Kidney glomerular epithelial cell (primary cell): ENCODE data around the gene KRTAP10-6.
"Not testable (repeated sequence)": the region's sequence is repeated elsewhere in the genome, so short reads cannot be mapped to it uniquely, and the experiment has no call there.

ENCODE experiments used
- DNase-seq: peaks from one replicate; lab custom pipeline; 2025; lab: John Stamatoyannopoulos, UW

The KRTAP10-6 gene

DNA sequence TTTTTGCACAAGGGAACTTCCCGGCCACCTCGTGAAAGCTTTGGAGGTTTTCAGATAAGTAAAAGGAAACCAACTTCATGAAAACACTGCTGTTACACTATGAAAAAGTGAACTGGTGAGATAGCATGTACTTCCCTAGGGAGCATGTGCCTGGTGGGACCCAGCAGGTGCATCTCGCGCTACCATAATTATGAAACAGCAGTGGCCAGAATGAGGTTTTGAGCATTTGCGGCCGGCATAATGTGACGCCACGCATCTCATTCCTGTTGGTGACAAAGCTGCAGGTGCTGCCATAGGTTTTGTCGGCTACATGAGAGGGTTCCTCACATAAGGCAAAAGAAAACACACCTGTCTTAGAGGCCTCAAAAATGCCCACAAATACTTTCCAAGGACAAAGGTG is 35.4 kb downstream of the KRTAP10-6 start:
- DNase-seq, result no peak

DNA sequence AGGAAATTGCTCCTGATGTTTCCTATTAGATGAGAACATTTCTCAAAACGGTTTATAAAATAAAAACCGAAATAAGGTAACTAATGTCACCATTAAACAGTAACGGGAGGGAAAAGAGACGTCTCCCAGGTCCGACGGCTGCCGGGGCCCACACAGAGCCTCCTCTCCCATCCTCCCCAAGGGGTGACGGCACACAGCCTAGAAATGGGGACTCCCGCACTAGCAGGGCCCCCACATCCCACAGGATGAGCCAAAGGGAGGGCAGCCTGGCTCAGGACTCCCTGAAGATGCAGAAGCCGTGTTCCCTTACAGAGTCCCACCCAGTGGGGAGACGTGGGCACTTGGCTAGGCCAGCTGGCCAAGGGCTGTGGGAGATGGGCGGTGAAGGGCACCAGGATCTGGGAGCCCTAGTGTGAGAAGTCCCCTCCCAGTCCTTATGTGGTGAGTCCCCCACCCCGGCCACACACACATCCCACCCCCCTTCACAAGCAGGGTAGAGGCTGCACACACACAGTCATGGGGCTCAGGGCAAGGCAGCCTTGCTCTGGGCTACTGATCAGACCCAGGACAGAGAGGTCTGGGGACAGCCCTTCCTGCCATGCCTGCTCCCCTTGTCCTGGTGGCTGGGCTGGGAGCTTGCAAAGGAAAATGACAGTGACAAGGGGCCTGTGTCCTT is 37.0 kb downstream of the KRTAP10-6 start:
- no peak for DNase-seq

DNA sequence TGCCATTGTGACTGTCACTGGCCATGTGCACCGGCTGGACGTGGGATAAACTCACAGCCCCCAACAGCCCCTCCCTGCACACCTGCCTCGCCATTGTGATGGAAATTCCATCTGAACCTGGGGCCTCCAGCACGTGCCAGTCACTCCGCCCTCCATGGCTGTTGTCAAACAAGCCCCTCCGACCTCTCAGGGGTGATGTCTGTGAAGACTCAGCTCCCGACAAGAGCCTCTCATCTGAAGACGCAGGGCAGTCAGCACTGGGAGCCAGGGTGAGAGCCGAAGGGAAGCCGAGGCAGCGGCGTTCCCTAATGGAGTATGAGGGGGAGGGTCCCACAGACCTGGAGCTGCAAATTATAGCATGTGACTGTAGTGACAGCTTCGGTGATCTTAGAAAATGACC is 39.6 kb downstream of the KRTAP10-6 start:
- DNase-seq, result no peak

DNA sequence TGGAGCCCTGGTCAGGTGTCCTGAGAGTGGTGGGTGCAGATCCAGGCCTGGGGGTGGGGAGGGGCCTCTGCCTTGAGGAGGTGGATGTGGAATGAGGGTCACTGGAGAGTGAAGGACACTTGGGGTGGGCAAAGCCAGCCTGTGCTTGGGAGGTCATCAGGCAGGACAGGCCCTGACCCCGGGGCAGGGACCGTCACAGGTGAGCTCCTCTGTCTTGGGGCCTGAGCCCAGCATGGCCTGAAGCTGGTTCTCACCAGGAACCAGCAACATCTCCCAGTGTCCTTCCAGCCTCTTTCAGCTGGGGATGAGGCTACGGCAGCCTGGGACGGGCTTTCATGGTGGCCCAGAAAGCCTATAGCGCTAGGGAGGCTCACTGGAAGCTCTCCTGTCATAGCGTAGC is 40.2 kb downstream of the KRTAP10-6 start:
- no peak for DNase-seq

DNA sequence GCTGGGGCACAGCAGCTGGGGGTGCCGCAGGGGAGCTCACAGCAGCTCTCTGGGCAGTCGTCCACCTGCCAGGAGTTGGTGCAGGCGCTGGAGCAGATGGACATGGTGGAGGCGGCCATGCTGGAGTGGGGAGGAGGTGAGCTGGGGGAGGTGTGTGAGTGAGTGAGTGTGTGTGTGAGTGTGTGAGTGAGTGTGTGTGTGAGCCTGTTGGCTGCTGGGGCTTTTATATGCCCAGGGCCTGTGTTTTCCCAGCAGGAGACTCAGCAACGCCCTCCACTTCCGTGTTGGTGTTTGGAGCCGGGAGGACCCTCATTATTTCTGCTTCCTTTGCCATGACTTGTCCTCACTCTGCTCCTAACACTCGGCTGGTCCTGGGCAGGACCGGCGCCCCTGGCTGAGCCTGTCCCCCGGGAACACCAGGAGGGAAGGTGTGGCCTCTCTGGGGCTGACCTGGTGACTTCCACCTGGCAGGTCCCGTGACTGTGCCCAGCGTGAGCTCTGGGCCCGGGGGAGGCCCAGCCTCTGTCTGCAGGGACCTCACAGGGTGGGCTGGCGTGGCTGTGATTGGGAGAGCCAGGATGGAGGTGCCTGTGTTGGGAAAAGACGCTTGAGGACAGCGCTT is 40.9 kb downstream of the KRTAP10-6 start, which contains the start of gene KRTAP10-2:
KRTAP10-2 (minus strand) TSS at position 166 of the 622 bp plus-strand sequence; CDS start at position 119, 47 bp downstream.
- no peak for DNase-seq

DNA sequence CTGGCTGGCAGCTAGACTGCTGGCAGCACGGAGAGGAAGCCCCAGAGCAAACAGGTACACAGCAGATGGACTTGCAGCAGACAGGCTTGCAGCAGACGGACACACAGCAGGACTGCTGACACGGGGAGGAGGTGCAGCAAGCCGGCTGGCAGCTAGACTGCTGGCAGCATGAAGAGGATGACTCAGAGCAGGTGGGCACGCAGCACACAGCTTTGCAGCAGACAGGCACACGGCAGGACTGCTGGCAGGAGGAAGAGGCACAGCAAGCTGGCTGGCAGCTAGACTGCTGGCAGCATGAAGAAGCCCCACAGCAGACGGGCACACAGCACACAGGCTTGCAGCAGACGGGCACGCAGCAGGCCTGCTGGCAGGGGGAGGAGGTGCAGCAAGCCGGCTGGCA is 41.5 kb downstream of the KRTAP10-6 start:
- DNase-seq, result no peak

DNA sequence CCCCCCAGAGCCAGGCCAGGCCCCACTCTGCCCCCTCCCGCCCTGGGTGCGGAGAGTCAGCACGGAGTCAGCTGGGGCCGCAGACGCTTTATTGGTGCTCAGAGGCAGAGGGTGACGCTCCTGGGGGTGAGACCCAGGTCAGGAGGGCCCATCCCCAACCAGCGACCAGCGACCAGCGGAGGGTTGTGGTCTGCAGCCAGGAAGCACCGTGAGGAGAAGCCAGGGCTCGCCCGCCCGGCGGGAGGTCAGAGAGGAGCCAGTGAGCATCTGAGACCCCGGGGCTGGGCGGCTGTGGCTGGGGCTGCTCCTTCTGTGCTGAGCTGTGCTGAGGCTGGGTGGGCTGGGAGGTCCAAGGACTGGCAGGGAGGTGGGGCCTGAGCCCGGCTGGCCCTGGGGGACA is 42.0 kb downstream of the KRTAP10-6 start:
- DNase-seq, result not testable (repeated sequence)

DNA sequence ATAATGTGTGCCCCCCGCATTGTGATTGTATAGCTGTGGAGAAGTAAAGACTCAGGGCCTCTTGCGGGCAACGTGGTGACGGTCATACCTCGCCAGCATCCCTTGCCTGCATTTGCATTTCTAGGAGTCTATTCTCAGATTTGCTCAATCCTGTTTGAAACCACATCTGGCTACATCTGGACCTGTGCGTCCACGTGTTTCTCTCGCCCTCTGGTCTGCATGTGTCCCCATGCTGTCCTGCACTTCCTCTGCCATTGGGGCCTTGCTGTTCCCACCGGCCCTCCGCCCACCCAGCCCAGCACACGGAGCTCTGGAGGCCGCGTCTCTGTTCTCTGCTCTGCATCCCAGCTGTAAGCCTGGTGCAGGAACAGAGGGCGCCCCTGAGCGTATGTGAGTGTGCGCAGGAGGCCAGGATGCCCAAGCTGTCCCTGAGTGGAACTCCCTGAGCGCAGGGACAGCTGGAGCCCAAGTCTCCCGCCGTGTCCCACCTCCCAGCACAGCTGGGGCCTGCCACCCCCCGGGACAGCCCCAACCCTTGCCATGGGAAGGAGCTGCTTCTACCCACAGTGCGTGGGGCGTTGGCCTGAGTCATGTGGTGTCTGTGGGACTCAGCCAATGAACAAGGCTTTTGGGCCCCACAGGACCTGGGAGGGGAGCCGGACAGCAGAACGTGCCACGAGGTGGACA is 42.6 kb downstream of the KRTAP10-6 start:
- no peak for DNase-seq

DNA sequence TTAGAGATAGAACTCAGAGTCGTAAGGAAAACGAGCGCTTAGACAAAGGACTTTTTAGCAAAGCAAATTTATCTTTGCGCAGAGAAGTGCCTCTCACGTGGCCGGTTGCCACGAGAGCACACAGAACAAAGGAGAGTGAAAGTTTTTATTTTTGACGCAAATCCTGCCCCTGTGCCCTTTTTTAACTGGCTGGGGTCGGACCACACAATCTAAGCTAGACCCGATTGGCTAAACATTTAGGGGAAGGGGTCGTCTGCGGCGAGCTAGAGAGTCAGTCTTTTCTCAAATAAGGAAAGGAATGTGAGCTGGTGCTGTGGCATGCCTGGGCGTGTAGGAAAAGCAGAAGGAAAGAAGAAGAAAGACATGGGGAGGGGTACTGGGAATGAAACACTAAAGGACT is 43.4 kb downstream of the KRTAP10-6 start:
- DNase-seq, result no peak

DNA sequence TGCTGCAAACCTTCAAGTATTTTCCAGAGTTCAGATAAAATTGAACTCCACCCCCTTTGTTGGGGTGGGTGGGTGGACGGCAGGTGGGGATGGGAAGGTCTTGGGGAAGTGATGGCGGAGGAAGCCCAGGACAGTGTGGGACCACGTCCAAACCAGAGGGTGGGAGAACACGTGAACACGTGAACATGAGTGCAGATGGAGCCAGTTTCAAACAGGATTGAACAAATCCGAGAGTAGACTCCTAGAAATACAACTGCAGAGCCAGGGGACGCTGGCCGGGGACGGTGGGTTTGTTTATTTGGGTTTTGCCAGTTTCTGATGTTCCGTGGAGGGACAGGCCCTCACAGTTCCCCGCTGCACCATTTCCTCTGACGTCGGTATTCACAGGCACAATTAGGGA is 43.9 kb downstream of the KRTAP10-6 start:
- no peak for DNase-seq

DNA sequence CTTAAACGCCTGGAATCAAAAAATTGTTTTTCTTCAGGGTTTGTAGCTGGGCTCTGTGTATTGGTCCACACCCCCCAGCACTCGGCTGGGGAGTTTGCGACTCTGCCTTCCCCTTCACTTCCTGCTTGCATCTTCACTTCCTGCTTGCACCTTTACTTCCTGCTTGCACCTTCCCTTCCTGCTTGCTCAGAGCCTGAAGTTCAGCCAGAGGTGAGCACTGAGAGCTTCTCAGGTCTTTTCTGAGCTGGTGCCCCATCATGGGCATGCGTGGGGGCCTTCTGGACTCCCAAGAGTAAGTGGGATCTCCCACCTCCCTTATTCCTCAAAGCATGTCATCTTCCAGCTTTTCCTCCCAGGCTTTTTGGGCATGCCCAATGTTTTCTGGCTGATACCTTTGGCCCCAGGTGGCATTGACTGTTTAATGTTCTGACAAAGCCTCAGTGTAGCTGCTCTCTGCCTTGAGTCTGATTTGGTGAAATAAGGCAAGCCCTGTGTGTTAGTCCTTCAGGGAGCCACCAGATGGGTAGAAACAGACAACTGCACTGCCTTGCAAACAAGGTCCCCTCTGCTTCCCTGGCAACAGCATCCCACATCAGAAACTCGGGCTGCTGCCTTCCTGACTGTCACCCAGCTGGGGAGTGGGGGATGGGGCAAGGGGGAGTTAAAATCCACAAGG is 44.5 kb downstream of the KRTAP10-6 start:
- no peak for DNase-seq

DNA sequence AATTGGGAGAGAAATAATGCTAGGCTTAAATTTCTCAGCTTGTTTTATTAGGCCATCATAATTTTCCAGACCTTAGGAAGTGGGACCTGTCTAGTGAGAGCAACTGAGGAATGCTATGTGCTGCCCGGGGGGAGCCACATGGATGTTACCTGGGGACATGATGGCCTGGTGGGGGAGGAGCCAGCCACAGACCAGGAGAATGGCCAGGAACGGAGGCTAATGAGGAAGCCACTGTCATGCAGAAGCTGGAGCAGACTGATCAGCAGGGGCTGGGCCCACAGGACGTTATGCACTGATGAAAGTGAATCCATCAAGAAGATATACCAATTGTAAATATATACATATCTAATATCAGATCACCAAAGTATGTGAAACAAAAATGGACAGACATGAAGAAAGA is 47.7 kb downstream of the KRTAP10-6 start:
- no peak for DNase-seq

DNA sequence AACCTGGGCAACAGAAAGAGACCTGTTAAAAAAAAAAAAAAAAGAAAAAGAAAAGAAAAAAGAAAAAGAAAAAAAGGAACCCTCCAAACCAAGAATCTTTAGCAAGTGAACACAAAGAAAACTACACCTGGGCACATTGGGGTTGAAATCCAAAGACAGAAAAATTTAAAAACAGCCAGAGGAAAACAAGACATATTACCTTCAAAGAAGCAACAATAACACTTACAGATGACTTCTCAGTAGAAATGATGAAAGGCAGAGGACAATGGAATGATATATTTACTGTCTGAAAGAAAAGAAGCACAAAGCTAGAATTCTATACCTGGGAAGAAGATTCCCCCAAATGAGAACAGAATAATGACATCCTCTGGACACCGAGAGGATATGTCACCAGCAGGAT is 49.6 kb downstream of the KRTAP10-6 start:
- DNase-seq, result no peak
